HCT116 (cell line): ENCODE results near the gene SLC30A10.

ENCODE experiments used
- ATF3 ChIP-seq: IDR thresholded peaks from 2 replicates; pipeline ENCODE4 v1.6.1; 2012
- CBX3 ChIP-seq: IDR thresholded peaks from 2 replicates; pipeline ENCODE4 v1.6.1; 2012; ENCODE audit warnings: low read depth
- CTCF ChIP-seq, 3 experiments: fragments of 200-600 bp in 1 of 3; sonication (generic) in 1 of 3; IDR thresholded peaks in 2 of 3; conservative IDR thresholded peaks in 1 of 3; 2 replicates each; pipeline ENCODE4 v1.5.1; 2012 to 2017; ENCODE audit warnings: low read depth in 2 of 3, low read length in 2 of 3, antibody characterized with exemption in 1 of 3, borderline replicate concordance in 1 of 3, control low read depth in 1 of 3, mild to moderate bottlenecking in 1 of 3, mixed read lengths in 1 of 3, mixed run types in 1 of 3, moderate library complexity in 1 of 3; ENCODE audit not compliant: insufficient read depth in 1 of 3
- ELF1 ChIP-seq: IDR thresholded peaks from 2 replicates; pipeline ENCODE4 v1.6.1; 2012; ENCODE audit warnings: low read depth, borderline replicate concordance
- MAX ChIP-seq: IDR thresholded peaks from 2 replicates; pipeline ENCODE4 v1.6.1; 2012
- POLR2A ChIP-seq: IDR thresholded peaks from 2 replicates; pipeline ENCODE4 v1.7.0; 2011; ENCODE audit warnings: borderline replicate concordance; ENCODE audit not compliant: insufficient read depth, insufficient read length; ENCODE audit errors: extremely low read depth
- RAD21 ChIP-seq: IDR thresholded peaks from 2 replicates; pipeline ENCODE4 v1.6.1; 2012; ENCODE audit warnings: low read depth, mild to moderate bottlenecking
- REST ChIP-seq: IDR thresholded peaks from 2 replicates; pipeline ENCODE4 v1.6.1; 2012; ENCODE audit warnings: low read depth
- SP1 ChIP-seq: IDR thresholded peaks from 2 replicates; pipeline ENCODE4 v1.6.1; 2012; ENCODE audit warnings: low read depth
- TCF7L2 ChIP-seq: IDR thresholded peaks from 2 replicates; pipeline ENCODE4 v1.7.0; 2011; ENCODE audit warnings: borderline replicate concordance, inconsistent platforms; ENCODE audit not compliant: insufficient read depth, insufficient read length; ENCODE audit errors: extremely low read depth
- ZNF274 ChIP-seq: fragments of 200-500 bp; sonication (Bioruptor generic); IDR thresholded peaks from 2 replicates; pipeline ENCODE4 v1.6.1; 2014; ENCODE audit warnings: mild to moderate bottlenecking, low read depth, low read length, inconsistent platforms

GRCh38 chr1:219938706-219939105, 10.3 kb upstream of the SLC30A10 start:
- TF ChIP-seq CTCF (IDR thresholded peaks at IDR 0.05 in 2 of 3, conservative IDR thresholded peaks at IDR 0.05 in 1 of 3; ENCODE audit: borderline replicate concordance in 1 of 3, insufficient read depth in 1 of 3, low read depth in 2 of 3, low read length in 2 of 3) (no peak), MAX (no peak), SP1 (no peak), POLR2A (no peak), TCF7L2 (no peak), ELF1 (no peak), ATF3 (no peak), RAD21 (no peak), REST (no peak), ZNF274 (no peak), CBX3 (no peak)
